Suprapubic skin (tissue), 4 donors: Measurements from ENCODE around the gene NR2C1. TPM values are rescaled to one million over a fixed set of nuclear protein-coding genes. Genes with fewer than 3 reads are reported as not detected.

Experiments
- DNase-seq, 2 donors: peaks; one replicate each; pipeline ENCODE4 v3.0.0-alpha.2; 2019; ENCODE audit warnings: low spot score in 2 of 2
- H3K27ac ChIP-seq: fragments of 200-600 bp; sonication (generic); one replicate; pipeline ENCODE4 v1.5.1; 2019
- H3K27me3 ChIP-seq: fragments of 200-600 bp; sonication (generic); one replicate; pipeline ENCODE4 v1.5.1; 2019
- H3K36me3 ChIP-seq: fragments of 200-600 bp; sonication (generic); one replicate; pipeline ENCODE4 v1.5.1; 2019
- H3K4me1 ChIP-seq: fragments of 200-600 bp; sonication (generic); one replicate; pipeline ENCODE4 v1.5.1; 2019
- H3K4me3 ChIP-seq: fragments of 200-600 bp; sonication (generic); one replicate; pipeline ENCODE4 v1.5.1; 2019; ENCODE audit warnings: mild to moderate bottlenecking
- H3K9me3 ChIP-seq: fragments of 200-600 bp; sonication (generic); one replicate; pipeline ENCODE4 v1.5.1; 2019
- CTCF ChIP-seq, 2 donors: fragments of 200-600 bp in 1 of 2; fragments of 450-650 bp in 1 of 2; sonication (generic) in 1 of 2; IDR thresholded peaks; one replicate each; pipeline ENCODE4 v1.5.1; 2016 to 2019; ENCODE audit warnings: antibody characterized with exemption in 2 of 2, mild to moderate bottlenecking in 1 of 2, moderate library complexity in 1 of 2
- EP300 ChIP-seq: sonication (generic); formaldehyde crosslinking; IDR thresholded peaks from one replicate; pipeline ENCODE4 v1.6.1; 2017; ENCODE audit warnings: antibody characterized with exemption
- POLR2A ChIP-seq, 2 donors: fragments of 450-650 bp; IDR thresholded peaks; one replicate each; pipeline ENCODE4 v1.6.1; 2017; ENCODE audit warnings: antibody characterized with exemption in 2 of 2, mild to moderate bottlenecking in 2 of 2, moderate library complexity in 2 of 2
- POLR2AphosphoS5 ChIP-seq, 3 donors: sonication (generic); formaldehyde crosslinking; IDR thresholded peaks; one replicate each; pipeline ENCODE4 v1.6.1; 2017; ENCODE audit warnings: antibody characterized with exemption in 3 of 3
- WGBS: methylation state at CpG from one replicate; pipeline ENCODE4 v1.1.5; 2018; 5-methylcytosine and 5-hydroxymethylcytosine counted together
- total RNA-seq, 4 donors: library from RNA; depleted of rRNA; stranded (reverse); fragments of >200 nt; gene quantifications; one replicate each; pipeline ENCODE4 v1.1.0, GENCODE V29; 2016

The NR2C1 gene
- total RNA-seq, 4 donors from 2014 or later, result 24.1 to 81.1 (median 29.4) TPM

DNA sequence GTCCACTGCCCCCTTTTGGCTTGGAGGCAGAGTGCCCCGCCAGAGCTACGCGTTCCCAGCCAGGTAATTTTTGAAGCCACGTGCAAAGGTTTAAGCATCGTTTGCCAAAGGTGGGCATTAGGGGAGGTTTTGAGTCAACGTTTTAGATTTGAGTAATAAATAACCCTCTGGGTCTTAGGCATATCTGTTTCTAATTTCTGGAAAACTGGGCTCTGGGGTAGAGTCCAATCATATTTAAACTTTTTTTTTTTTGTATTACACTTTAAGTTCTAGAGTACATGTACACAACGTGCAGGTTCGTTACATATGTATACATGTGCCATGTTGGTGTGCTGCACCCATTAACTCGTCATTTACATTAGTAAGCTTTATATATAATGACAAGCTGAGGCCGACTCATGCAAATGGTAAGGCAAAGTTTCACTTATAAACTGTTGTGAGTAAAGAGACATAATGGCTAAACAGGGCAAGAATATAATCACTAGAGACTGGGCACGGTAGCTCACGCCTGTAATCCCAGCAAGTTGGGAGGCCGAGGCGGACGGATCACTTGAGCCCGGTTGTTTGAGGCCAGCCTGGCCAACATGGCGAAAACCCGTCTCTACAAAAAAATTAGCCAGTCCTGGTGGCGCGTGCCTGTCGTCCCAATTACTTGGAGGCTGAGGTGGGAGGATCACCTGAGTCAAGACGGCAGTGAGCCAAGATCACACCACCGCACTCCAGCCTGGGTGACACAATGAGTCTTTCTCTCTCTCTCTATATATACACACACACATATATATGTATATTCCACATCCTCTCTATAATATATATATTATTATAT lies 491 bp upstream of the NR2C1 start:
- TF ChIP-seq CTCF (IDR thresholded peaks at IDR 0.05) (peak; percentile 26 to 78), POLR2AphosphoS5 (IDR thresholded peaks at IDR 0.05) (no peak)
- H3K9me3 ChIP-seq, result no peaks in the 10 kb centered on the region
- peaks cover 8% of the 10 kb centered on the region for H3K4me1 ChIP-seq
- H3K36me3 ChIP-seq, result no peaks in the 10 kb centered on the region
- no peaks in the 10 kb centered on the region for H3K27me3 ChIP-seq
- H3K27ac ChIP-seq, result peak overlapping the region; percentile 87
- DNase-seq, result no peak
- H3K4me3 ChIP-seq, result peak overlapping the region; percentile 86
- WGBS, result 57% methylated on average over 23 of the region's 23 CpGs

- Histone ChIP-seq H3K9me3 (no peaks in the 10 kb centered on the region), H3K4me3 (no peak overlapping the region), H3K36me3 (peaks cover 17% of the 10 kb centered on the region), H3K27me3 (no peaks in the 10 kb centered on the region), H3K27ac (no peak overlapping the region), H3K4me1 (peaks cover 8% of the 10 kb centered on the region)
- TF ChIP-seq POLR2AphosphoS5 (IDR thresholded peaks at IDR 0.05) (no peak), CTCF (IDR thresholded peaks at IDR 0.05) (no peak), POLR2A (IDR thresholded peaks at IDR 0.05) (no peak), EP300 (no peak)
- no peak for DNase-seq
- 96% methylated on average over 1 of the region's 1 CpG for WGBS
These were observed 3.0 kb downstream of the NR2C1 start for GRCh38 chr12:95070378-95070777.

DNA sequence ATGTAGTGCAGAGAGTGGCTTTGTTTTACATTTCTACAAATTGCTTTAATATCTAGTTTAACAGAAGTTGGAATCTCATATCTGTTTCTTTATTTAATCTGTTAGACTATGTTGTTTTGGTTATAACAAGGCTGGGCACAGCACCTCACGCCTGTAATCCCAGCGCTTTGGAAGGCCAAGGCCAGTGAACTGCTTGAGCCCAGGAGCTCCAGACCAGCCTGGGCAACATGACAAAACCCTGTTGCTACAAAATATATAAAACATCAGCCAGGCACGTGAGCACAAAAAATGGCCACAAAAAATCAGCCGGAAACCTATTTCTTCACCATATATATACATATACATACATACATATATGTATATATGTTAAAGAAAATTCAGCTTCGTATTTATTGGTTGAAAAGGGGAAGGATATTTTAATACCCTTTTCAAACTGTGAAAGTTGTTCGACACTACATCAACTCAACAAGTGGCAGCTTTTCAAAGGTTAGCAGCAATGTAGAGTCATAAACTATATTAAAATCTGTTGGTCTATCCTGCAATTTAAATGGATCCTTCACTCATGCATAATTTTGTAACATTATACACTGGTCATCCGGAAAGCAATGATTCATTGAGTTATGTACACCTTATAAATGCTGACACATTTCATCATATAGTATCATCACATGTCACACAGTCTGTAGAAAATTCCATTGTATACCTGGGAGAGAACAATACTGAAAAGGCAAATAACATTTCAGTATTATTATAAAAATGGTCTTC lies 7.1 kb downstream of the NR2C1 start:
- H3K36me3 ChIP-seq, result peaks cover 34% of the 10 kb centered on the region
- no peak overlapping the region for H3K27ac ChIP-seq
- no peaks in the 10 kb centered on the region for H3K9me3 ChIP-seq
- H3K4me3 ChIP-seq, result no peak overlapping the region
- DNase-seq, result no peak
- no peaks in the 10 kb centered on the region for H3K27me3 ChIP-seq
- no peak for TF ChIP-seq CTCF (IDR thresholded peaks at IDR 0.05)
- no peak for TF ChIP-seq POLR2AphosphoS5 (IDR thresholded peaks at IDR 0.05)
- no peak for TF ChIP-seq EP300
- TF ChIP-seq POLR2A (IDR thresholded peaks at IDR 0.05), result no peak
- 91% methylated on average over 7 of the region's 7 CpGs for WGBS
- H3K4me1 ChIP-seq, result no peaks in the 10 kb centered on the region

DNA sequence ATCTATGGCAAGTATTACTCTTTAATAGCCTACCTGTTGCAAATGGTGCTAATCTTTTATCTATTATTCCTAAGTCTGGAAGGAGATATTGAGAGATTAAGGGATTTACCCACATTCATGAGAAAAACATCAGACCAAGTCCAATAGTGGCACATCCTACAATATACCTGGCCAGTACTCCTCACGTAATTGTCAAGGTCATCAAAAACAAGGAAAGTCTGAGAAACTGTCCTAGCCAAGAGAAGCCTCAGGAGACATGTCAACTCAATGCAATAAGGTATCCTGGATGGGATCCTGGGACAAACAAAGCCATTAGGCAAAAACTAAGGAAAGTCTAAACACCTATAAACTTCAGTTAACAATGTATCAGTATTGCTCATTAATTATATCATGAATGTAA lies 12.5 kb downstream of the NR2C1 start:
- Histone ChIP-seq H3K4me1 (no peaks in the 10 kb centered on the region), H3K27me3 (no peaks in the 10 kb centered on the region), H3K36me3 (peaks cover 72% of the 10 kb centered on the region), H3K4me3 (no peak overlapping the region), H3K27ac (no peak overlapping the region), H3K9me3 (no peaks in the 10 kb centered on the region)
- no peak for DNase-seq
- 94% methylated on average over 1 of the region's 1 CpG for WGBS
- TF ChIP-seq POLR2AphosphoS5 (IDR thresholded peaks at IDR 0.05) (no peak), CTCF (IDR thresholded peaks at IDR 0.05) (no peak), POLR2A (IDR thresholded peaks at IDR 0.05) (no peak), EP300 (no peak)

GRCh38 chr12:95059984-95060383 lies 13.4 kb downstream of the NR2C1 start:
- no peak overlapping the region for H3K4me3 ChIP-seq
- no peaks in the 10 kb centered on the region for H3K9me3 ChIP-seq
- H3K4me1 ChIP-seq, result no peaks in the 10 kb centered on the region
- TF ChIP-seq EP300, result no peak
- no peak for TF ChIP-seq POLR2AphosphoS5 (IDR thresholded peaks at IDR 0.05)
- no peak for TF ChIP-seq POLR2A (IDR thresholded peaks at IDR 0.05)
- no peak for TF ChIP-seq CTCF (IDR thresholded peaks at IDR 0.05)
- no peak for DNase-seq
- peaks cover 75% of the 10 kb centered on the region for H3K36me3 ChIP-seq
- H3K27ac ChIP-seq, result no peak overlapping the region
- no peaks in the 10 kb centered on the region for H3K27me3 ChIP-seq
- WGBS, result 93% methylated on average over 4 of the region's 4 CpGs
